HG02973 (cell line): Measurements from ENCODE around the gene ASB3.
A peak's percentile ranks its signal among the peaks of the same experiment; 100 is the strongest.
"Not testable (repeated sequence)": the region's sequence is repeated elsewhere in the genome, so short reads cannot be mapped to it uniquely, and the experiment has no call there.

Experiments
- ATAC-seq: cut with Tn5 transposase; IDR thresholded peaks from one replicate; pipeline ENCODE4 v1.9.1; 2021; ENCODE audit warnings: moderate library complexity; ENCODE audit not compliant: unreplicated experiment

ASB3 gene

DNA sequence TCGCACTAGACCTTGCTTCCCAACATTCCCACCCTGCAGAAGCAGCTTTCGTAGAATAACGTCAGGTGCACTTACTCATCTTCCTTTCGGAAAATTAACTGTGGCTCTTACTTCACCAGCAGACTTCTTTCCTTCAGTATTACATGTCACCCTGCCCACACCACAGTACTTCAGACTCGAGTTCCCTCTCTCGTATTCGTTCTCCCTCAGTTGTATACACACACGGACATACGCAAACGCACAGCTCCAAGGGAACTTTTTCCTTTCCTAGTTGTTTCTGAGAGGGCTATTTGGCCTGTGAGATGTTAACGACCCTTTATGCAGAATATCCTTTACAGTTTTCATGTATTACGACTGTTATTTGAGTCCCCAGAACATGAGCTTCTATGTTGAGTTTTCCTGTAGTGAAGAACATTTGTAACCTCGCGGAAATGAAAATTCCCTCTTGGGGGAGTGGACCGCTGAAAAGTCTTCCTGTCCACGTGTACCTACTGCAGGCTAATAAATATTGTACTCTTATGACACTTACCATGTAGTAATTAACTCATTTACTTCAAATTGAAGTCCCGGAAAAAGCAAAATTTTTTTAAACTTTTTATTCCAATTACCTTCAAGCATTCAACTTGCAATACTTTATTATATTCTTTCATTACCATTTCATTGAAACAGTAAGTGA lies 999 bp upstream of the ASB3 start:
- ATAC-seq = no peak

DNA sequence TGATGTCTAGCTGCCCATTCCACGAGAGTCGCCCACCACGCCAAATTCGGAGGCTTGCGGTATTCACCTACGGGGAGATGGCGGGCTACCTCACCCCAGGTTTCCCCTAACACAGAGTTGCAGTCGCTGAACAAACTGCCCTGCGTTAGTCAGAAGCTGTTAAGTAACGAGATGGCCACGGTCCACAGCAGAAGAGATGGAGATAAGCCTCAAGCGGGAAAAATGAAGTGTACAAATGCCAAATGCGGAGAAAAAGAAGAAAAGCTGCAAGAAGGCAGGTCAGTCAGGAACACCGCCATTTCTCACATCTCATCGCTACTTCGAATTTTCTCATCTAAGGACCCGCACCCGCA lies 425 bp downstream of the ASB3 start:
- peak; percentile 21 for ATAC-seq

- no peak for ATAC-seq
These were observed 1.4 kb downstream of the ASB3 start for GRCh38 chr2:53785366-53785765.

DNA sequence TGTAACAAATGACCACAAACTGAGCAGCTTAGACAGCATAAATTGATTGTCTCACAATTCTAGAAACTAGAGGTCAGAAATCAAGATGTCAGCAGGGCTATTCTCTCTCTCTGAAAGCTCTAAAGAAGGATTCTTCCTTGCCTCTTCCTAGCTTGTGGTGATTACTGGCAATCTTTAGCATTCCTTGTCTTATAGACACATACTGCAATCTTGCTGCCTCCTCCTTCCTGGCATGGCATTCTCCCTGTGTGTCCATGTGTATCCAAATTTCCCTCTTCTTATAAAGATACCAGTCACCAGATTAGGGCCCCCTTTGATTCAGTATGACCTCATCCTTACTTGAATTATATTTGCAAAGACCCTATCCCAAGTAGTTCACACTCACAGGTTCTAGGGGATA lies 2.3 kb downstream of the ASB3 start:
- no peak for ATAC-seq

DNA sequence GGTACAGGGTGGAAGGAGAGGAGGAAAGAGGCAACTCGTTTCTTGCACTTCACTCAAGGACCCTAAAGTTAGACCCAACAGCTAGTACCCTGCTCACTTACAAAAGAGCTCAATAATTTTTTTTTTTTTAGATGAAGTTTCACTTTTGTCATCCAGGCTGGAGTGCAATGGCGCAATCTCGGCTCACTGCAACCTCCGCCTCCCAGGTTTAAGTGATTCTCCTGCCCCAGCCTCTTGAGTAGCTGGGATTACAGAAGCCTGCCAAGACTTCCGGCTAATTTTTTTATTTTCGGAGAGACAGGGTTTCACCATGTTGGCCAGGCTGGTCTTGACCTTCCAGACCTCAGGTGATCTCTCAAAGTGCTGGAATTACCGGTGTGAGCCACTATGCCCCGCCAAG lies 4.1 kb downstream of the ASB3 start:
- no peak for ATAC-seq

DNA sequence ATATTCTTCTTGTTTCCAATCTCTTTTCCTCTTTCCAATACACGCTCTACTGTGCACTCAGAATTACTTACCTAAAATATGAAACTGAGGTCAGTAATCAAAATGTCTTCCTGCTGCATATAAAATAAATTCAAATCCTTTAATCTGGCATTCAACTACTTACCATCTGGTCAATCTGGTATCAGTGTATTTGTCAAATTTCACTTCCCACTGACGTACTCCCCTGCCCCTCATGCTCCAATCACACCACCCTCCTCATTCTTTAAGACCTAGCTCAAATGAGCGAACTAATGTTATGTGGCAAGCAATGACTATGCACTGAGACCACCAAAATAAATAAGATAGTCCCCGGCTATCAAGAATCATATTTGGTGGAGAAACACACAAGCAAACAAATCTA lies 6.7 kb downstream of the ASB3 start:
- ATAC-seq = no peak

- no peak for ATAC-seq
These were observed 8.1 kb downstream of the ASB3 start for GRCh38 chr2:53778536-53779162.

- ATAC-seq = no peak
These were observed 9.6 kb downstream of the ASB3 start for GRCh38 chr2:53777134-53777533.

- no peak for ATAC-seq
These were observed 16.5 kb downstream of the ASB3 start for GRCh38 chr2:53770264-53770663.

DNA sequence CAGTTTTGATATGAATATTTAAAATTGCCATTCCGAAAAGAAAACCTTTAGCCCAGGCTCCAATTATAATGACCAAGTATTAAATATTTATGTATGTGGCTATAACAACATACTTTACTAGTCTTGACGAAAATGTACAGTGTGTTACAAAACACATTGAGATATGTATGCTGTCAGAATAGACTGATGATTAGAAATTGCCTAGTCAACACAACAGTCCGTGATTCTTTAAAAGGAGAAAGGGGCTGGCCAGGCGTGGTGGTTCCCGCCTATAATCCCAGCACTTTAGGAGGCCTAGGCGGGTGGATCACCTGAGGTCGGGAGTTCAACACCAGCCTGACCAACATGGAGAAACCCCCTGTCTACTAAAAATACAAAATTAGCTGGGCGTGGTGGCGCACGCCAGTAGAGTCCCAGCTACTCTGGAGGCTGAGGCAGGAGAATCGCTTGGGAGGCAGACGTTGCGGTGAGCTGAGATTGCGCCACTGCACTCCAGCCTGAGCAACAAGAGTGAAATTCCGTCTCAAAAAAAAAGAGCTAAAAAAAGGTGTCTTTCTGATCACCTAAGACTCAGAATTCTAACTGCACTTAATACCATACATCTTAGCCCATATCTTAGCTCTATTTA lies 17.3 kb downstream of the ASB3 start:
- no peak for ATAC-seq

DNA sequence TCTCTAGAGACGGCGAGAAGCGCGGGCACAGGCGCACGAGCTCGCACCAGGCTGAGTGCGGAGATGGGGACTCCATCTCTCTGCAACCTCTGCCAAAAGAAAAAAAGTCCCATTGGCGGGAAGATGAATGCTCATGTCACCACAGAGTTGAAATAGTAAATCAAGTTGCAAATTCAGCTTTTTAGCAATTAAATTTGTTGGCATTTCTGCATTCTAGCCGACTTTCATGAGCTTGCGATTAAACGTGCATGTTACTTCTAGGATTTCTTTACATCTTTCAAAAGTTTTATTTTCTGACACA lies 18.6 kb downstream of the ASB3 start:
- ATAC-seq = peak; percentile 35

- ATAC-seq = peak; percentile 92
These were observed 19.1 kb downstream of the ASB3 start, which contains the start of gene CHAC2 for GRCh38 chr2:53767405-53768241. Gene CHAC2 (plus strand): TSS chr2:53767804. CDS start chr2:53767887, 83 bp downstream.

GRCh38 chr2:53765767-53766166 lies 21.0 kb downstream of the ASB3 start:
- ATAC-seq = no peak

DNA sequence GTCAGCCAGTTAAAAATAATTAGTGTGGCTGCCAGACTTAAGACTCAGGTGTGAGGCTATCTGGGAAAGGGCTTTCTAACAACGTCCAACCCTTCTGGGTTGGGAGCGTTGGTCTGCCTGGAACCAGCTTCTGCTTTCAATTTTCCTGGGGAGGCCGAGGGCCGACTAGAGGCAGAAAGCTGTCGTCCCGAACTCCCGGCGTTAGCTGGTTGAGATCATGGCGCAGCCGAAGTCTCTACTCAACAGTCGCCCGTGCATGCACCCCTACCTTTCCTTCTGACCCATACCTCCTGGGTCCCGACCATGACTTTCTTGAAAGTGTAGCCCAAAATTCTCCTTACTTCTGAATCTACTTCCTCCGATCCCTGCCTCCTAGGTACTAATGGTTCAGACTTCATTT lies 29.5 kb downstream of the ASB3 start:
- ATAC-seq = not testable (repeated sequence)

GRCh38 chr2:53756644-53757043 lies 30.1 kb downstream of the ASB3 start:
- no peak for ATAC-seq

DNA sequence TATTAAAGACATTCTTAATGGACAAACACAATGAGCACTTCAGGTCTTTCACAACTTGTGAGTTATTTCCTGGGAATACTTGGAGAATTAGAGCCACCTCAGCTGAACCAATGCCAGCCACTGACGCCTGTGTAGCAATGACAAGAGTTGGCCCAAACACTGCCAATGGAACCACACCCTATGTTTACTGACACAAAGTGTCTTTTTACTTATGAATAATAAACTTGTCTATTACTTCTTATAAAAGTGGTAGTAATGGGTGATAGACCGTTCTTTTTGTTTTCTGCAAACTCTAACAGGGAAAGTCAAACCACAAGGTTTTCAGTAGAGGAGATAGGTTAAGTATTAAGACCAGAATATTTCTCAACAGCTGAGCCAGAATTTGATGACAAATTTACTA lies 31.6 kb downstream of the ASB3 start:
- ATAC-seq = no peak

- peak; percentile 26 for ATAC-seq
These were observed 33.7 kb downstream of the ASB3 start for GRCh38 chr2:53753041-53753440.

DNA sequence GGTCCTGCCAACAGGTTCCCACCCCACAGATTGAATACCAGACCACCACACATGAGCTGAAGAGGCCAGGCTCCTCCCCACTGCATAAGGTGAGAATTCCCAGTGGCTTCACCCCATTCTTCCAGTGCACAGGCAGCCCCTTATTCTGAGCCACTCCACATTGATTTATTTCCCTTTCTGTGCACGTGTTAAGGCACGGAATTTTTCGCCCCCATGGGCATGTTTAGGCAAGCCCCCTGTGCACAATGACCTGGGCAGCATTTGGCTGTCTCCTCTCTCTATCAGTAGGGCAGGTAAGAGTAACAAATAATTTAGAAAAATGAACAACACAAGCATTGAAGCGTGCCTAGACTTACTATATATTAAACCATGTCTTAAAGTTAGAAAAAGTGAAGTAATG lies 34.4 kb downstream of the ASB3 start:
- ATAC-seq = no peak

DNA sequence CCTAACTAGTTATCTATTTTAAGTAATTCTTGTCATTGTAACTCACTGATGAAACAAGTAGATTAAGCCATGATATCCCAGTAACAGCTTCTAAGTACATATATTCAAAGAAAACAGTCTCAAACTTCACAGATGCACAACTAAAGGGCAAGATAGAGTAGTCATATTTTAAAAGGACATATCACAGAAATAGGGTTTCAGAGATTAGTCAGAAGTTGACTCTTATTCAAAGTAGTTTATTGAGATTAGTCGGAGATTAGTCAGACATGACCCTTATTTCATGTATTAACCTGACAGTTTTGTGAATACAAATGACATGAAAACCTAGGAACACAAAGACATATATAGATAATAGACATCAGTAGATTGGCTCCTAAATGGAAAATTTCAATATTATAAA lies 35.0 kb downstream of the ASB3 start:
- ATAC-seq = peak; percentile 97

- ATAC-seq = no peak
These were observed 36.5 kb downstream of the ASB3 start for GRCh38 chr2:53750041-53750768.
